22Rv1 (cell line): ENCODE data around the gene HOXD12.

Experiments used
- ZFX ChIP-seq: fragments of 450-650 bp; IDR thresholded peaks from 2 replicates; pipeline ENCODE4 v1.6.1; 2017; ENCODE audit warnings: antibody characterized with exemption, borderline replicate concordance
- TF ChIP-seq, protein P1 (sequence below): fragments of 450-650 bp; IDR thresholded peaks from 2 replicates; pipeline ENCODE4 v1.5.1; 2017; ENCODE audit warnings: mild to moderate bottlenecking

GRCh38 chr2:176120364-176121189 is 21.0 kb downstream of the HOXD12 start:
- TF ChIP-seq, protein P1, sequence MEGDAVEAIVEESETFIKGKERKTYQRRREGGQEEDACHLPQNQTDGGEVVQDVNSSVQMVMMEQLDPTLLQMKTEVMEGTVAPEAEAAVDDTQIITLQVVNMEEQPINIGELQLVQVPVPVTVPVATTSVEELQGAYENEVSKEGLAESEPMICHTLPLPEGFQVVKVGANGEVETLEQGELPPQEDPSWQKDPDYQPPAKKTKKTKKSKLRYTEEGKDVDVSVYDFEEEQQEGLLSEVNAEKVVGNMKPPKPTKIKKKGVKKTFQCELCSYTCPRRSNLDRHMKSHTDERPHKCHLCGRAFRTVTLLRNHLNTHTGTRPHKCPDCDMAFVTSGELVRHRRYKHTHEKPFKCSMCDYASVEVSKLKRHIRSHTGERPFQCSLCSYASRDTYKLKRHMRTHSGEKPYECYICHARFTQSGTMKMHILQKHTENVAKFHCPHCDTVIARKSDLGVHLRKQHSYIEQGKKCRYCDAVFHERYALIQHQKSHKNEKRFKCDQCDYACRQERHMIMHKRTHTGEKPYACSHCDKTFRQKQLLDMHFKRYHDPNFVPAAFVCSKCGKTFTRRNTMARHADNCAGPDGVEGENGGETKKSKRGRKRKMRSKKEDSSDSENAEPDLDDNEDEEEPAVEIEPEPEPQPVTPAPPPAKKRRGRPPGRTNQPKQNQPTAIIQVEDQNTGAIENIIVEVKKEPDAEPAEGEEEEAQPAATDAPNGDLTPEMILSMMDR = no peak
- no peak for TF ChIP-seq ZFX
